GM19238 (cell line): ENCODE measurements around the gene HIBCH.
"Not testable (repeated sequence)": the region's sequence is repeated elsewhere in the genome, so short reads cannot be mapped to it uniquely, and the experiment has no call there.

ENCODE experiments used
- DNase-seq: peaks from one replicate; pipeline ENCODE4 v3.0.0; 2011; ENCODE audit warnings: low spot score; ENCODE audit not compliant: insufficient read length

Gene HIBCH

DNA sequence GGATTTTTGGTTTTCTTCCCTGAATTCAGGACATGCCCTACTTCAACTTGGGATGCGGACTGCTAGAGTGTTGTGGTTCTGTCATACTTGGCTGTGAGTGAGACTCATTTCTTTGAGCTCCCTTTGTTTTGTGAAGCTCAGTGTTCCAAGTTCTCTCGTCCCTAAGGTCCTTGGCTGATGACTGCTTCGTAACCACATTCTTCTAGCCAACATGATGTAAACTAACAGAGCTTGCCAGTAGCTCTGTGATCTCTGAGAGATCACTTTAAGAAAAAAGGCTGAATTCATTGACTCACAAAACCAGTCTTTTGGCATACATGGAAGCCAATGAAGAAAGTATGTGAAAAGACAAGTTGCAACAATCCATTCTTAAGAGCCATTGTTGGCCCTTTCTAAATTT is 160.2 kb downstream of the HIBCH start:
- no peak for DNase-seq

DNA sequence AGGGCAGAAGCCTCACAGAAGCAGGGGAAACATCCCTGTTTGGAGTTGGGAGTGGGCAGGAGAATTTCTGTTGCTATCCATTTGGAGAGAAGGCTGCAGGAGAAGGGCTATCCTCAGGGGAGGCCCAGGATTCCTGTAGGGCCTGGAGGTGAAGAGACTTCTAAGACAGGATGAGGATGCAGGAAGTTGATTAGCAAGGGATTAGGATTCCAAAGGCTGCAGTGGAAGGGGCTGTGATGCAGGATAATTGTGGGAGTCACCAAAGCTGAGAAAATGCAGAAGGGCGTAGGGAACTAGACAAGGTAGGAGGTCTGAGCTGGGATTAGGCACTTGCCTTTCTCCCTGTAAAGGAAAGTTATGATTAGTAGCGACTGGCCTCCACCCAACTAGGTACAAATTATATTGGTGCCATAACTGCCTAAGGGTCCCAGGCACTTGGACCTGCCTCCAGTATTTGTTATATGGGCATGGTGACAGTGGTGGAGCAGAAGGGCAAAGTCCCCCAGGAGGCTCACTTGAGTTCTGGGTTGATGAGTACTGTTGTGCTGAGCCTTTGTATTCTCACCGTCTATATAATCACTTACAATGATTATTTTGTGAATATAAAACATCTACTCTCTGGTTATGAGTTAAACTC is 160.7 kb downstream of the HIBCH start:
- DNase-seq, result no peak

- not testable (repeated sequence) for DNase-seq
These were observed 161.8 kb downstream of the HIBCH start for GRCh38 chr2:190157613-190158528.

DNA sequence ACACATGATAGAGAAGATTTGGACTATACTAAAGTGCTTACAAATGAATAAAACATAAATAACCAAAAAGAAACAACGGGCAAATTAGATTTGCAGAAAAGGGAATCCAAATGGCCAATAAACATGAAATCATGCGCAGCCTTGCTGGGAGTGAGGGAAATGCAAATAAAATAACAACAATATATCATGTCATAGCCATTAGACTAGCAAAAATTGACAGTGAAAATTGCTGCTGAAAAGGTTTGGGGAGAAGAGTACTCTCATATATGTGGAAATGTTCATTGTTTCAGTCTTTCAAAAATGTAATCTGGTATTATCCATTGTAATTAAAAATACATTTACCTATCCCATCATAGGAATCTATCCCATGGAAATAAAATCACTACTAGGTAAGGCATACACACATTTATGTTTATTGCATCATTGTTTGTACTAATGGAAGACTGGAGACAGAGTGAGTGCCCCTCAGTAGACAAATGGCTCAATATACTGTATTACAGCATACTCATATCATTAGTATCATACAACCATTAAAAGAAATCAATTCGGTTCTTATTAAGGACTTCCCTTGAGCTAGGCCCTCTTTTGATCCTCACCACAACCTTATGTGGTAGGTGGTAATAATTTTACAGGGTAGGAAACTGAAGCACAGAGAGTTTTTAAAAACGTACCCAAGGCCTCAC is 163.0 kb downstream of the HIBCH start:
- no peak for DNase-seq
